Stimulated activated CD4-positive, alpha-beta T cell treated with anti-CD3 and anti-CD28 coated beads, Interleukin-2, amount 100 ng/mL, for 24 hours (primary cell): Measurements from ENCODE around the gene FAM229B.

Source experiments
- DNase-seq, 2 donors: peaks; one replicate each; pipeline ENCODE4 v3.0.0-alpha.2; 2020

Gene FAM229B

GRCh38 chr6:112144145-112144926 is 56.9 kb downstream of the FAM229B start:
- DNase-seq, result no peak

- no peak for DNase-seq
These were observed 57.7 kb downstream of the FAM229B start for GRCh38 chr6:112145080-112145573.

DNA sequence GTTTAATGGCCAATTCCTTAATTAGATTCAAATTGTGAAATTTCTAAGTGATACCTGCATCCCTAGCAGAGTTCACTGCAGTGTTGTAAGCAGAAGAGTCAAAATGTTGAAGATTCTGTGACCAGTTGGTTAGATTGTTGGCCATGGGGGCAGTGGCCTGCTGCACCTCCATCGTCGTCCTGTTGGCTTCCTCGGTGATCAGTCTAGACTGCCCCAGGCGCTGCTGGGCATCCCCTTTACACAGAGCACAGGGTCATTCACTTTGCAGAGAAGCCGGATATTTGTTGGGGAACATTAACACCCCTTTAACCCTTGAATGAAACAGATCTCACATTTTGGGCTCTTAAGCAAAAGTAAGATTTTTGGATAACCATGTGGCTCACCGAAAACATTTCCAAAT is 60.7 kb downstream of the FAM229B start:
- DNase-seq, result no peak

DNA sequence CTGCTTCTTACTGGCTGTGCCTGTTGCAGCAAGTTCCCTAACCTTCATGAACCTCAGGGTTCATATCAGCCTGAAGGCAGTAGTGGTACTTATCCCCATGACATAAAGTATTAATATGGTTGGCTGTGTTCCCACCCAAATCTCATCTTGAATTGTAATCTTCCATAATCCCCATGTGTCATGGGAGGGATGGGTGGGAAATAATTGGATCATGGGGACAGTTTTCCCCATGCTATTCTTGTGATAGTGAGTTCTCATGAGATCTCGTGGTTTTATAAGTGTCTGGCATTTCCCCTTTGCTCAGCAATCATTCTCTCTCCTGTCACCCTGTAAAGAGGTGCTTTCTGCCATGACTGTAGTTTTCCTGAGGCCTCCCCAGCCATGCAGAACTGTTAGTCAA is 61.8 kb downstream of the FAM229B start:
- DNase-seq, result no peak

- DNase-seq, result no peak
These were observed 62.4 kb downstream of the FAM229B start for GRCh38 chr6:112149719-112150263.

DNA sequence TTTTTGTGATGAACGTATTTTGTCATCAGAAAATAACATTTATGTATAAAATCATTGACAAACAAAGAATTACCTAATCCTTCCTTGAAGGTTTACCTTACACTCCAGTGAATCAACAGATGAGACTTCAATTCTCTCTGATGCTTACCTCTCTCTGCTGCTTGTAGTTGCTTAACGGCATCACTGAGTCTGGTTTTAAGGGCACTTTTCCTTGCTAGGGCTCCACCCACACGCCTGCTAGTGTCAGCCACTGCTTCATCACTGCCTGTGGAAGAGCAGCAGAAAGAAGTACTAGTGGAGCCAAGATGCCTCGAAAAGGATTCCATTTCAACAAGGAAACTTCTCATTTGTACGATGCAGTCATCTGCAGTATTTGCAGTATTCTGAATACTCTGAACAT is 63.0 kb downstream of the FAM229B start:
- no peak for DNase-seq
